Mesenchymal stem cell (in vitro differentiated cells and primary cell): ENCODE measurements around the gene IL21R.
A peak's percentile ranks its signal among the peaks of the same experiment; 100 is the strongest.

ENCODE experiments used
- DNase-seq: peaks from one replicate; pipeline ENCODE4 v3.0.0-alpha.2; 2013
- H2AFZ ChIP-seq: one replicate; pipeline ENCODE4 v1.6.1; 2013; ENCODE audit warnings: low read depth, mild to moderate bottlenecking, control low read depth, inconsistent platforms, low read length, moderate library complexity
- H2AK5ac ChIP-seq: 2 replicates; pipeline ENCODE4 v1.6.1; 2013; ENCODE audit warnings: low read length, moderate library complexity, mild to moderate bottlenecking, inconsistent platforms; ENCODE audit not compliant: severe bottlenecking
- H2BK120ac ChIP-seq: one replicate; pipeline ENCODE4 v1.6.1; 2013; ENCODE audit warnings: low read depth, mild to moderate bottlenecking, inconsistent platforms, low read length, moderate library complexity
- H2BK12ac ChIP-seq, 2 experiments: one replicate each; pipeline ENCODE4 v1.6.1; 2013; ENCODE audit warnings: inconsistent platforms in 2 of 2, low read length in 2 of 2, mild to moderate bottlenecking in 2 of 2, moderate library complexity in 2 of 2, control low read depth in 1 of 2
- H2BK15ac ChIP-seq: one replicate; pipeline ENCODE4 v1.6.1; 2013; ENCODE audit warnings: mild to moderate bottlenecking, low read depth, inconsistent platforms; ENCODE audit not compliant: poor library complexity, severe bottlenecking
- H2BK5ac ChIP-seq: 2 replicates; pipeline ENCODE4 v1.6.1; 2013; ENCODE audit warnings: low read depth, mild to moderate bottlenecking, low read length, control low read depth, inconsistent platforms; ENCODE audit not compliant: poor library complexity, severe bottlenecking
- H3K14ac ChIP-seq, 2 experiments: one replicate each; pipeline ENCODE4 v1.6.1; 2013; ENCODE audit warnings: inconsistent platforms in 2 of 2, low read length in 2 of 2, control low read depth in 1 of 2, mild to moderate bottlenecking in 1 of 2, moderate library complexity in 1 of 2
- H3K18ac ChIP-seq, 2 experiments: one replicate each; pipeline ENCODE4 v1.6.1; 2013; ENCODE audit warnings: inconsistent platforms in 2 of 2, low read length in 2 of 2, control low read depth in 1 of 2, low read depth in 1 of 2, mild to moderate bottlenecking in 1 of 2
- H3K23ac ChIP-seq, 2 experiments: one replicate each; pipeline ENCODE4 v1.6.1; 2013; ENCODE audit warnings: inconsistent platforms in 2 of 2, low read length in 2 of 2, mild to moderate bottlenecking in 2 of 2, moderate library complexity in 2 of 2, control low read depth in 1 of 2
- H3K27ac ChIP-seq: 2 replicates; pipeline ENCODE4 v1.5.1; 2013; ENCODE audit warnings: mild to moderate bottlenecking, moderate library complexity, low read length, control low read depth, inconsistent platforms; ENCODE audit not compliant: poor library complexity, severe bottlenecking
- H3K27me3 ChIP-seq, 2 experiments: 2 replicates each; pipeline versions ENCODE4 v1.6.1 to v1.7.0; 2013; ENCODE audit warnings: low read length in 2 of 2, mild to moderate bottlenecking in 2 of 2, moderate library complexity in 2 of 2, control low read depth in 1 of 2, inconsistent platforms in 1 of 2; ENCODE audit not compliant: control insufficient read depth in 1 of 2, insufficient read depth in 1 of 2
- H3K36me3 ChIP-seq, 2 experiments: 2 replicates each; pipeline versions ENCODE4 v1.6.1 to v1.7.0; 2013; ENCODE audit warnings: low read length in 2 of 2, control low read depth in 1 of 2, inconsistent platforms in 1 of 2, low read depth in 1 of 2, mild to moderate bottlenecking in 1 of 2; ENCODE audit not compliant: insufficient read depth in 2 of 2, control insufficient read depth in 1 of 2
- H3K4ac ChIP-seq, 2 experiments: one replicate each; pipeline ENCODE4 v1.6.1; 2013; ENCODE audit warnings: inconsistent platforms in 2 of 2, low read length in 2 of 2, mild to moderate bottlenecking in 2 of 2, moderate library complexity in 2 of 2, control low read depth in 1 of 2, low read depth in 1 of 2
- H3K4me1 ChIP-seq: 2 replicates; pipeline ENCODE4 v1.6.1; 2013; ENCODE audit warnings: low read depth, low read length, control low read depth; ENCODE audit not compliant: control insufficient read depth, insufficient read depth
- H3K4me2 ChIP-seq: 2 replicates; pipeline ENCODE4 v1.6.1; 2013; ENCODE audit warnings: low read length, mild to moderate bottlenecking, inconsistent platforms; ENCODE audit not compliant: poor library complexity, severe bottlenecking
- H3K4me3 ChIP-seq, 2 experiments: 2 replicates each; pipeline versions ENCODE4 v1.5.1 to v1.7.0; 2013; ENCODE audit warnings: low read length in 2 of 2, mild to moderate bottlenecking in 2 of 2, control low read depth in 1 of 2, low read depth in 1 of 2; ENCODE audit not compliant: insufficient read depth in 1 of 2
- H3K79me1 ChIP-seq: replicated peaks from 2 replicates; pipeline ENCODE4 v1.6.1; 2013; ENCODE audit warnings: mild to moderate bottlenecking, control low read depth, low read length, inconsistent platforms; ENCODE audit not compliant: poor library complexity, severe bottlenecking
- H3K9ac ChIP-seq: 2 replicates; pipeline ENCODE4 v1.7.0; 2013; ENCODE audit warnings: mild to moderate bottlenecking, low read length, moderate library complexity
- H3K9me3 ChIP-seq: 2 replicates; pipeline ENCODE4 v1.7.0; 2013; ENCODE audit warnings: mild to moderate bottlenecking, low read length; ENCODE audit not compliant: control insufficient read depth
- H4K8ac ChIP-seq: one replicate; pipeline ENCODE4 v1.6.1; 2013; ENCODE audit warnings: inconsistent platforms, mild to moderate bottlenecking, low read length, moderate library complexity
- H4K91ac ChIP-seq: one replicate; pipeline ENCODE4 v1.6.1; 2013; ENCODE audit warnings: mild to moderate bottlenecking, low read length, inconsistent platforms
- WGBS: methylation state at CpG from one replicate; pipeline ENCODE4 v1.1.7; 2013; ENCODE audit warnings: mixed read lengths; 5-methylcytosine and 5-hydroxymethylcytosine counted together

IL21R gene

GRCh38 chr16:27426423-27427408 is 24.7 kb downstream of the IL21R start:
- Histone ChIP-seq H3K4me2 (no peak overlapping the region), H4K91ac (no peak overlapping the region), H3K14ac (no peak overlapping the region), H3K27ac (no peak overlapping the region), H3K79me1 (no peaks in the 10 kb centered on the region), H2AK5ac (peak overlapping the region; percentile 36), H3K4ac (no peak overlapping the region), H2BK5ac (no peak overlapping the region), H3K4me1 (peaks cover 3% of the 10 kb centered on the region), H3K36me3 (no peaks in the 10 kb centered on the region), H2BK12ac (no peak overlapping the region), H3K9me3 (peaks cover 20% of the 10 kb centered on the region), H3K4me3 (no peak overlapping the region), H4K8ac (no peak overlapping the region), H3K18ac (no peak overlapping the region), H2BK15ac (no peak overlapping the region), H2AFZ (no peak overlapping the region), H3K23ac (no peak overlapping the region), H3K27me3 (no peaks in the 10 kb centered on the region), H3K9ac (no peak overlapping the region), H2BK120ac (no peak overlapping the region)
- WGBS: 61% methylated on average over 3 of the region's 7 CpGs
- peak; percentile 78 for DNase-seq

GRCh38 chr16:27427538-27427937 is 25.6 kb downstream of the IL21R start:
- no peak overlapping the region for H3K4me3 ChIP-seq
- no peak overlapping the region for H3K18ac ChIP-seq
- H3K4me1 ChIP-seq: peaks cover 8% of the 10 kb centered on the region
- 81% methylated on average over 4 of the region's 5 CpGs for WGBS
- H3K4ac ChIP-seq: no peak overlapping the region
- no peak overlapping the region for H3K4me2 ChIP-seq
- H4K8ac ChIP-seq: no peak overlapping the region
- H2BK15ac ChIP-seq: no peak overlapping the region
- H3K27me3 ChIP-seq: no peaks in the 10 kb centered on the region
- H2BK5ac ChIP-seq: no peak overlapping the region
- DNase-seq: no peak
- no peak overlapping the region for H2BK120ac ChIP-seq
- no peak overlapping the region for H2AK5ac ChIP-seq
- no peak overlapping the region for H3K27ac ChIP-seq
- H3K36me3 ChIP-seq: no peaks in the 10 kb centered on the region
- no peak overlapping the region for H3K23ac ChIP-seq
- no peak overlapping the region for H3K9ac ChIP-seq
- peaks cover 11% of the 10 kb centered on the region for H3K9me3 ChIP-seq
- no peak overlapping the region for H4K91ac ChIP-seq
- no peaks in the 10 kb centered on the region for H3K79me1 ChIP-seq
- no peak overlapping the region for H3K14ac ChIP-seq
- no peak overlapping the region for H2BK12ac ChIP-seq
- no peak overlapping the region for H2AFZ ChIP-seq

GRCh38 chr16:27428026-27428785 is 26.2 kb downstream of the IL21R start:
- no peak overlapping the region for H2AK5ac ChIP-seq
- no peak overlapping the region for H4K91ac ChIP-seq
- H3K27me3 ChIP-seq: no peaks in the 10 kb centered on the region
- DNase-seq: no peak
- H3K79me1 ChIP-seq: no peaks in the 10 kb centered on the region
- no peak overlapping the region for H3K23ac ChIP-seq
- no peak overlapping the region for H2BK12ac ChIP-seq
- H3K9ac ChIP-seq: no peak overlapping the region
- 97% methylated on average over 4 of the region's 4 CpGs for WGBS
- H2BK120ac ChIP-seq: no peak overlapping the region
- H2BK15ac ChIP-seq: no peak overlapping the region
- no peak overlapping the region for H3K27ac ChIP-seq
- no peaks in the 10 kb centered on the region for H3K36me3 ChIP-seq
- H3K9me3 ChIP-seq: peaks cover 5% of the 10 kb centered on the region
- no peak overlapping the region for H3K14ac ChIP-seq
- H3K18ac ChIP-seq: no peak overlapping the region
- H4K8ac ChIP-seq: no peak overlapping the region
- H3K4me2 ChIP-seq: no peak overlapping the region
- H3K4me3 ChIP-seq: no peak overlapping the region
- H2AFZ ChIP-seq: no peak overlapping the region
- no peak overlapping the region for H2BK5ac ChIP-seq
- H3K4me1 ChIP-seq: peaks cover 10% of the 10 kb centered on the region
- H3K4ac ChIP-seq: no peak overlapping the region

- Histone ChIP-seq H3K23ac (no peak overlapping the region), H2BK12ac (no peak overlapping the region), H2AFZ (no peak overlapping the region), H3K9me3 (no peaks in the 10 kb centered on the region), H4K8ac (no peak overlapping the region), H3K36me3 (no peaks in the 10 kb centered on the region), H4K91ac (no peak overlapping the region), H3K4me1 (peaks cover 10% of the 10 kb centered on the region), H2BK15ac (no peak overlapping the region), H3K4me3 (no peak overlapping the region), H2BK5ac (no peak overlapping the region), H3K18ac (no peak overlapping the region), H3K79me1 (no peaks in the 10 kb centered on the region), H2BK120ac (no peak overlapping the region), H2AK5ac (no peak overlapping the region), H3K14ac (no peak overlapping the region), H3K27ac (no peak overlapping the region), H3K4ac (no peak overlapping the region), H3K27me3 (no peaks in the 10 kb centered on the region), H3K9ac (no peak overlapping the region), H3K4me2 (no peak overlapping the region)
- 86% methylated on average over 9 of the region's 11 CpGs for WGBS
- DNase-seq: no peak
Measured at GRCh38 chr16:27429330-27429871, 27.4 kb downstream of the IL21R start.
